GM18951 (cell line): ENCODE data around the gene SLC48A1.
"Not testable (repeated sequence)": the region's sequence is repeated elsewhere in the genome, so short reads cannot be mapped to it uniquely, and the experiment has no call there.

Source experiments
- POLR2A ChIP-seq: IDR thresholded peaks from 4 replicates; pipeline ENCODE4 v1.6.1; 2011; ENCODE audit warnings: mild to moderate bottlenecking; ENCODE audit not compliant: insufficient read length, insufficient read depth; ENCODE audit errors: extremely low read depth
- in situ Hi-C: fragments of 300-500 bp; cut with MboI; formaldehyde crosslinking; loops from one replicate; pipeline ENCODE4 v1.12.0; 2022; ENCODE audit warnings: low sequenced_read_pairs, mixed read lengths, inconsistent platforms; ENCODE audit not compliant: unreplicated experiment

Gene SLC48A1

DNA sequence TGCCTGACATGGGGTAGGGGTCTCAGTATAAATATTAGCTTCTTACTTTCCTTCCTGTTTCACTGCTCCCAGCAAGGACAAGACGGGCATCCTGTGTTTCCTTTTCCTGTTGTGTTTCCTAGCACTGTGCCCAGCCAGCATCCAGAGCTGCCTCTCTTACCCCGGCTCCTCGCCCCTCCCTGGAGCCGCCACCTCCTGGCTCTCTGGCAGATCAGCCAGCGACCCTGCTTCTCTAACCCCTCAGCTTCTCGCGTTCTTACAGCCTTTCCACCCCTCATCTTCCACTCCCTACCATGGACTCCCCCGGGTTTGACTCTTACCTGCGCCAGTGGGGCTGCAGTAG, 28.8 kb downstream of the SLC48A1 start:
- in situ Hi-C loops = no loop called here
- no peak for TF ChIP-seq POLR2A

DNA sequence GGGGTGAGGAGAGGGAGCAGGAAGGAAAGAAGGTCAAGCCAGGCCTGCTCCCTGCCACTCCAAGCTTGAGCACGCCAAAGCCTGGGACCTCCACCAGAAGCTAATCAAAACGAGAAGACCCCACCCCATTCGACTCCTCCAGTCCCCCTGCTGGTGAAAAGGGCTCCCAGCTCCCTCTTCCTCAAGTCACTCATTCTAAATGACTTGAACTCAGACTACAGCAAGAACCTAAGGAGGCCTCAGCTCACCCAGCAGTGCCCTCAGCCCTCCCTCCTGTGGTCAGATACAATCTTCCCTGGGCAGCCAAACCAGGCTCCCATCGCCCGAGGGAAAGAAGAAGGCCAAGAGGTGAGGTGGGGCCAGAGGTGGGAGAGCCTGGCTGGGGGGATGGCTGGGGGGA, 29.3 kb downstream of the SLC48A1 start:
- TF ChIP-seq POLR2A = no peak
- in situ Hi-C loops = no loop called here

DNA sequence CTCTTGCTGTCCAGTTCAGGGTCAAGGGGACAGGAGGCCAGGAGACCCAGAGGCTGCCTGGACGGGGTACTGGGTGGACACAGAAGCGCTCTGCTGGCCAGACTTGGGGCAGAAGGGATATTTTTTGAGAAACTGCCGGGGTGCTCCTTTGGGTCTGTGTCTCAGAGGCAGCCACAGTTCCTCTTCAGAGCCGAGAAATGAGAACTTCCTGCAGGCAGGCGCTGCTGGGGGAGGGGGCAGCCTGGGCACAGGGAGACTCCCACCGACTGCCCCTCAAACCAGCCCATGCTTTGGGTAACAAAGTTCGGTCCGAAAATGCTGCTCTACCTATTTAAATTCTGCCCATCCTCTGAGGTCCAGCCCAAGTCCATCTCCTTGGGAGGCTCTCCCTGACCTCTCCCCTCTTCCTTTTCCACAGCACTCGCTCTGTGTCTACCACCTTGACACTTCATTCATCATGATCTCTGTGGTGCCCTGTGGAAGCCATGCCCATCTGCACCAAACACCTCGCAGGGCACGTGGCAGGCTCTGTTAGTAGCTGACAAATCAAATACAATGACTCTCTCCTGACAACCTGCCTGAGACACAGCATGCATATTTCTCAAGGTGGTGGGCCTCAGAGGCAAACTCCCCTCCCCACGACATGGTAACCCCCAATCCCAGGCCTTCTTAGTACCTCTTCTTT, 30.3 kb downstream of the SLC48A1 start:
- in situ Hi-C loops = no loop called here
- no peak for TF ChIP-seq POLR2A

DNA sequence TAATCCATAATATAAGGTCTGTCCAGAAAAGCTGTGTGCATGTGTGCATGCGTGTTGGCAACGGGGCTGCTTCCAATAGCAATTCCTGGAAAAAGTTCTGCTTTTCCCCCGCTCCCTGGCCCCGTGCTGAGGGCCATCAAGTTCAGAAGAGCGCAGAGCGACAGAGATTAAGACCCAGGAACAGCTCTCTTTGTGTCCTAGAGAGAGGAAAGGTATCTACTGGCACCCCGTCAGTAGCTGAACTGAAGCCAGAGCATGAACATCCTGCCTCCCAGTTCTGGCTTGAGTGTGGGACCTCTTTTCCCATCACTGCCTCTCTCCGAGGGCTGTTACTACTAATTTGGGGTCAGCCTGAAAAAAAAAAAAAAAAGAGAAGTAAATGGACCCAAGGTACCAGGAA, 31.1 kb downstream of the SLC48A1 start:
- TF ChIP-seq POLR2A = no peak
- in situ Hi-C loops = no loop called here

DNA sequence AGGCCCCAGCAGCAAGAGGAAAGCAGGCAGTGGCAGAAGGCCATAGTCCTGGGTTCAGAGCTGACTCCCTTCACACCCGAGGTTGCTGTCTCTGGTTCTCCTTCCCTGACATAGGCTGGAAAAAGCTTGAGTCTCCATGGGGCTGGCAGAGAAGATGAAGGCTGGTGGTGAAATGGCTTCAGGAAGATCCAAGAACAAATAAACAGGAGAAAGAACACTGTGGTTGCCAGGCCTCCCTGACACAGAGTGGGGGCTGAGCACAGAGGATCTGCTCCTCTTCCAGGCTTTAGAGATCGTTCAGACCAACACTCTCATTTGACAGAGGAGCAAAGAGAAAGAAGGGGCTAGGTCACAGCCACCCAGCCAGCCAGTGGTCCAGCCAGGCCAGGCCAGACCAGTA, 32.4 kb downstream of the SLC48A1 start:
- TF ChIP-seq POLR2A = no peak
- in situ Hi-C loops = no loop called here

DNA sequence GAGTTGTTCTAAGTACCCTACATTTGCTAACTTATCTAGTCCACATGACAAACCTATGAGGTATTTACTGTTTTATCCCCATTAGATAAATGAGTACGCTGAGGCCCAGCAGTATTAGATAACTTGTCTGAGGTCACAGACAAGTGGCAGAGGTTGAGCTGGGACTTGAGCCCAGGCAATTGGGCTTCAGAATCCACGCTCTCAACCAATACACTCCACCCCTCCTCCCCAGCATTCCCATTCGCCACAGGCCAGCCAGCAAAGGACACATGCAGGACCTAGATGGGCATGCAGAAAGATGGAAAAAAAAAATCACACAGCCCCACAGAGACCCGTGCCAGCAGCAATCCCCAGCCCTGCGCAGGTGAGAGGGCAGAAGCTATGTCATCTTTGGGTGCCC, 34.3 kb downstream of the SLC48A1 start:
- TF ChIP-seq POLR2A = no peak
- in situ Hi-C loops = no loop called here

DNA sequence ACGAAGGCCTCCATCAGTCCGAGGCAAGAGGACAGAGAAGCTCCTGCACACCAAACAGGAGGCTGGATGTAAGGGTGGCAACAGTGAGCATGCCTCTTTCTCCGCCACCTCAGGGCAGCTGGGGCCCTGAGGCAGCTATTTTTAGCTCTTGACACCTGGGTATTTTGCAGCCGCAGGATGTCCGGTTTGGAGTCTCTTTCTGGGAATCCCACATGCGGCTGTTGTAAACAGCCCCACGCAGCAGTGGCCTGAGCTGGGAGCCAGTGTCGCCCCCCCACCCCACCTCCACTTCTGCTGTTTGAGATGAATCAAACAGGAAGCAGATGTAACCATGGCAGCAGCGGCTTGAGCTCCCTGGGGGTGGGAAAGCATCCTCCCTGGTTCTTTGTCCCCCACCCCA, 35.0 kb downstream of the SLC48A1 start:
- in situ Hi-C loops = no loop called here
- TF ChIP-seq POLR2A = no peak

DNA sequence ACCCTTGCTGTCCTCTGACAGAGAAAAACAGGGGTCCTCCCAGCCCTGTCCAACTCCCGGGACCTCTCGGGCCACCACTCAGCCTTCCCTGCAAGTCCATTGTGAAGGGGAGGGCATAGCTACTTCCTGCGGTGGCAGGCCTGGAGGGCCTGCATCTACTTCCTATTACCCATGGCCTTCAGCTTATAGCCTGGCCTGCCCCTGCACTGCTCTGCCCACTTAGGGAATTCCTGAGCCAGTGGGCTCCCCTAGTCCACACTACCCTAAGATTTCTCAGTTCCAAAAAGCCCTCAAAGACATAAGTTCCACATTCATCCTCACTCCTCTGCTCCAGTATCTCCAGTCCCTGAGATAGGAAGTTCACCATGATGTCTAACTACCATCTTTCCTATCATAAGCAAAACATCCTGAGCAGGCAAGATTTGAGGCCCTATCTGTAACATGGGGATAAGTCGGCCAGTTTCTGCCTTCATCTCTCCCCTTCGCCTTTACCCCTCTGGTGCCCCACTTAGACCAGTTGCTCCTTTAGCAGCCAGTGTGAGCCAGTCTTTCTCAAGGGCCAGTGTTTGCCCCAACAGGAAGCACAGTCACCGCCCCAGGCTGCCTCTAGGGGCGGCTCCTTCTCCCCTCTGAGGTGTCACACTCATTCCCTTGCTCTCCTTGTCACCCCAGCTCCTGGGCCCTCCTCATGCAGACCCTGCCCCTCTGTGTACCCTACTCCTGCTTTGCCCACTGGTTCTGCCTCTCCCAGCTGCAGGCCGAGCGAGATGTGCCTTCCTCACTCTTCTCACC, 35.7 kb downstream of the SLC48A1 start:
- in situ Hi-C loops = no loop called here

DNA sequence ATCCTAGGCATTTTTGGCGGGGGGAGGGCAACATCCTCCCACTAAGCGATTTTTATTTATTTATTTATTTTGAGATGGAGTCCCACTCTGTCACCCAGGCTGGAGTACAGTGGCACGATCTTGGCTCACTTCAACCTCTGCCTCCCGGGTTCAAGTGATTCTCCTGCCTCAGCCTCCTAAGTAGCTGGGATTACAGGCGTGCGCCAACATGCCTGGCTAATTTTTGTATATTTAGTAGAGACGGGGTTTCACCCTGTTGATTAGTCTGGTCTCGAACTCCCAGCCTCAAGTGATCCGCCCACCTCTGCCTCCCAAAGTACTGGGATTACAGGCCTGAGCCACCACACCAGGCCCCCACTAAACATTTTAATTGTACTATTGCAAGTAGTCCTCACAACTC, 36.5 kb downstream of the SLC48A1 start:
- in situ Hi-C loops = not testable (repeated sequence)

More for the DNA sequence above, 35.7 kb downstream of the SLC48A1 start:
- TF ChIP-seq POLR2A = no peak

DNA sequence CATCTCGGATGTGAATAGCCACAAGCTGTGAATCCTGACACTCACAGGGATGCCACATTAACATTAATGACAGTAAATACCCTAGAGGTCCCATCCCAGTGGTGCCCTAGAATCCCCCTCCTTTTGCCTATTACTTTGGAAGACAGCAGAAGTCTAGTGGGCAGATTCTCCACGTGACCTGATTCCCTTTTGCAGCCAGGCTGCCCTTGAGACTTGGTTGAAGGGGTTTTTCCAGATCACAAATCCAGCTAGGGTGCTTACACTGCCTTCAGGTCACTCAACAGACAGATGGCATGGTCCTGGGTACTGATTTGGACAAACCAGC, 38.0 kb downstream of the SLC48A1 start:
- in situ Hi-C loops = no loop called here

DNA sequence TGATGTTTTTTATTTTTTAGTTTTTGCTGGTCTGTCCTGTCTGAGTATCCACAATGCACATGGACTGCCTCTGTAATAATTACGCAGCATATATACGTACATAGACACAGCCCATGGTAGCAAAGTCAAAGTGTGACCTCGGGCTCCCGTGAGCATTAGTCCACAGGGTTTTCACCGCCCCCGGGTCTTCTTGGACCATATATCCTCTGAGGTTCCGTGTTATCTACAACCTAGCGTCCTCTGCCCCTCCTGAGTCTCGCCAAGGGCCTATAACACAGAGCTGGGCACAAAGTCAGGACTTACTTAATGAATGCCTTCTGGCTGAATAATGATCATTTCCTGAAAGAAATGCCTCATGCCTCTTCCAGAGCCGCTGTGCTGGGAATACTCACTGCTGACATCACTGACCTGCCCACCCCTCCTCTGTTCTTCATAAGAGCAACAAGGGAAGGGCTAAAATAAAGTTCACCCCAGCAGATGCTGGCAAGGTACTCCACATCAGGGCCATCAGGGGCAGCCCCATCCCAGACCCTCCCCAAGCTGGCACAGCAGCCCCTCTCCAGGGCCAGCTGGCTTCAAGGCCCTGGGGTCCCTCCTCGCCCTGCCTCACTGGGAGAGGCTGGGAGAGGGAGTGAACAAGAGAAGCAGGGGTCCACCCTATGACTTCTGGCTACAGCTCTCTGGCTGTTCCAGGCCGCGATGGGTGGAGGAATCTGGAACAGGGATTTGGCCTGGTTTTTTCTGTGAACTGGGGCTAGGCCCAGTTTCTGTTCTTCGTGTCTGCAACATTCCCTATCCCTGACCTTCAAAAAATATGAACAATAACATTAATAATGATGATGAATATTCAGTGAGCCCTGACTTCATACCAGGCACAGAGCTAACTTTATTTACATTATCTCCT, 38.8 kb downstream of the SLC48A1 start:
- in situ Hi-C loops = no loop called here
- no peak for TF ChIP-seq POLR2A

More for the DNA sequence above, 38.0 kb downstream of the SLC48A1 start:
- TF ChIP-seq POLR2A = no peak

DNA sequence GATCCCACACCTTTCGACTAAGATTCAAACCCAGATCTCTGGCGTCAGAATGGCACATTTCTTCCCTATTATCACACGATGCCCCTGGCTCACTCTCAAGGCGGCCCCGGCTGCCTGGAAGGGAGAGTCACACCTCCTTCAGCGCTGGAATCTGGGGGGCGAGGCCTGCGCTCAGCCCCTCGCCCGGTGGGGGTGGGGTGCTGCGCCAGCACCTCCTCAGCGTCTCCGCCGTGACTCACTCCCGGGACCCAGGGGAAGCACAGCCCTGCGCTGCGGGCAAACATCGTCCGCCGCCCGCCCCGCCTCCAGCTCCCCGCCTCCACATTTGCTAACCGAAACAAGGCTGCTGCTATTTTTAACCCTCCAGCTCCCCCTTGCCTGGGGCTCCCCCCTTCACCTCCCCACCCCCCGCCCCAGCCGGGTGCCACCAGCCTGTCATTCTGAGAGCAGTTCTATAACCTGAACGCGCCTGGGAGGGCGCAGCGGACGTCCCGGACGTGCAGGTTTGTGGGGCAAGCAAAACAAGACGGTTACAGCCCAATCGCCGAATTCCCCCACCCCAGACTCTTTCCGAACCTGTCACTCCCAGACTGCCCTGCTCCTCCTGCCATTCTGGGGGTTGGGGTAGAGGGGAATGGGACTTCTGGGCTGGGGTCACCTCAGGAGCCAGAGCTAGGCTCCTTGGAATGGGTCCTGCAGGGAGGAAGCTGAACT, 39.9 kb downstream of the SLC48A1 start:
- in situ Hi-C loops = no loop called here
- TF ChIP-seq POLR2A = peak; percentile 38
